HG03139 (cell line): ENCODE measurements around the gene PCNX1.
"Not testable (repeated sequence)": the region's sequence is repeated elsewhere in the genome, so short reads cannot be mapped to it uniquely, and the experiment has no call there.

Experiments
- ATAC-seq: cut with Tn5 transposase; IDR thresholded peaks from one replicate; pipeline ENCODE4 v1.9.1; 2021; ENCODE audit not compliant: unreplicated experiment

Gene PCNX1

GRCh38 chr14:71117839-71118743 lies 210.8 kb downstream of the PCNX1 start:
- no peak for ATAC-seq

- no peak for ATAC-seq
Observed at GRCh38 chr14:71119075-71119474, 211.8 kb downstream of the PCNX1 start.

- ATAC-seq, result no peak
Observed at GRCh38 chr14:71119832-71120231, 212.6 kb downstream of the PCNX1 start.

- no peak for ATAC-seq
Observed at GRCh38 chr14:71121001-71121400, 213.7 kb downstream of the PCNX1 start.

DNA sequence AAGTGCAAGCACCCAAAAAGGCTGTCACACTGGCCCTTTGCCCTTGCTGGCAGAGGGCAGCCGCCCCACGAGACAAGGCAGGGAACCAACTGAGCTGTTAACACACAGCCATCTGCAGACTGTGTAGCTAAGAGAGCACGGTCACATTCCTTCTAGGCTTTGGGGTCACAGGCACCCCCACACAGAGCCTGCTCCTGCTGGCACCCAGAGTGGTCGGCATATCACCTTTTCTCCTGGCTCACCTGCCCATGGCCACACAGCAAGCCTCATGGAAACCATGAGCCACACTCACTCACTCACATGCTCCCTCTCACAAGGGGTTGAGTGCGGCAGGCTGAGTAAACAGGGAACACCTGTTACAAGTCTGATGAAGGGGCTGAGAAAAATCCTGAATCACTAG lies 214.5 kb downstream of the PCNX1 start:
- no peak for ATAC-seq

DNA sequence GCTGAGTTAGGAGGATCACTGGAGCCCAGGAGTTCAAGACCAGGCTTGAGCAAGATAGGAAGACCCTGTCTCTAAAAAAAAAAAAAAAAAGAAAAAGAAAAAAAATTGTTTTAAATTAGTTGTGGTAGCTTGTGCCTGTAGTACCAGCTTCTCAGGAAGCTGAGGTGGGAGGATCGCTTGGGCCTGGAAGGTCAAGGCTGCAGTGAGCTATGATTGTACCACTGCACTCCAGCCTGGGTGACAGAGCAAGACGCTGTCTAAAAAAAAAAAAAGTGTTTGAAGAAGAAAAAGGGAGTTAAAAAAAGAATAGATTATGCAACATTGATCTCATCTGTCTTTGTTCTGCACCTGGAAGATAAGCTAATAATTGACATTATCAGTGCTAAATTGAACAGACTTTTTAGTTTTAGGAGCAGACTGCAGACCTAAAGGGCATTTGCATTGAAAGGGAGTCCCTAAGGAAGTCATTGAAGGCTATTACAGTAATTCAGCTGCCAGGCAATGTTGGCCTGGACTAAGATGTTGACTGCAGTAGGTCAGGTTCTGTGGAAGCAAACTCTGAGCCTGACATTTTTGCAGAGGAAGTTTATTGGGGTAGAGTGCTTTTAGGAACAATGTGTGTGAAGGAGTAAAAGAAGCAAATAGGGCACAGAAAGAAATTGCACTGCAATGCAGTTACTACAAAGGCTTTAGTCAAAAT lies 215.8 kb downstream of the PCNX1 start:
- no peak for ATAC-seq

DNA sequence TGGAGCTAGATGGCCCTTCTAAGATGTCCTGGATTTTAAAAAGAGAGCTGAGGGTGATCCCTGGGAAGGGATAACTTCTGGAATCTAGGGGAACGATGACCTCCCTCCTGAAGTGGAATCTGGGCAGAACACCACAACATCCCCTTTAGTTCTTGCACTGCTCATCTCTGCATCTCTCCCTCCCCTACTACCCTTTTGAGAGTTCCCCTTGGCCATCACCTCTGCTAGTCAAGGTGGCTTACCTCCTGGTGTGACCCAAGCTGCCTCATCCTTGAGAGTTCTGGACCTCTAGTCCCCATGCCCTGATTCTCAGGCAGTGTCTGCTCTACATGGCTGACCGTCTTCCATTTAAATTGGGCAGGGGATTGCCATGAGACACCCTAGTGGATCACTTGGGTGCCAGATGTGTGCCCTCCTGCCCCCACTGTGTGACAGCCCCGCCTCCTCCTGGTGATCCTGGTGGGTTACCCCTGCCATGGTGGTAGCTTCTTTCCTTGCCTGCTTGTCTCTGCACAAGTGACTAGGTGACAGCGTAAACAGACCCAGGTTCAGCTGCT lies 216.4 kb downstream of the PCNX1 start:
- ATAC-seq, result no peak

GRCh38 chr14:71129716-71130490 lies 222.6 kb downstream of the PCNX1 start:
- not testable (repeated sequence) for ATAC-seq

GRCh38 chr14:71130491-71131179 lies 223.4 kb downstream of the PCNX1 start:
- no peak for ATAC-seq

- no peak for ATAC-seq
Observed at GRCh38 chr14:71133296-71133695, 226.0 kb downstream of the PCNX1 start.

DNA sequence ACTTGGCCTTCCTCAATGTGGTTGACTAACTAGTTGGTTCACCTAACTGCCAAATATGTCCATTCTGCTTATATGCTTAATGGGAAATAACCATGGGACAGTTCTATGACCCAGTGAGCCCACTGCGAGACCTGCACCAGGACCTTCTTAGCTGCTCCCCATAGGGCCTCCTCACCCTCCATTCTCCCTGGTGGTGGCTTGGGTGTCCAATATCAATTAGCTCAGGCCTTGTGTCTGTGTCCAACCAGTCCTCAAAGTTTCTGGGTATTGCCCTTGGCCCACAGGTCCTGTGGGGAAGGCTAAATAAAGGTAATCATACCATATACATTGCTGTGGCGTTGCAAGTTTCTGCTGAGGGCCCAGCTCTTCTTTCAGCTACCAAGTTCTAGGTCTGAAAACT lies 228.2 kb downstream of the PCNX1 start:
- no peak for ATAC-seq

- no peak for ATAC-seq
Observed at GRCh38 chr14:71135911-71136310, 228.7 kb downstream of the PCNX1 start.

DNA sequence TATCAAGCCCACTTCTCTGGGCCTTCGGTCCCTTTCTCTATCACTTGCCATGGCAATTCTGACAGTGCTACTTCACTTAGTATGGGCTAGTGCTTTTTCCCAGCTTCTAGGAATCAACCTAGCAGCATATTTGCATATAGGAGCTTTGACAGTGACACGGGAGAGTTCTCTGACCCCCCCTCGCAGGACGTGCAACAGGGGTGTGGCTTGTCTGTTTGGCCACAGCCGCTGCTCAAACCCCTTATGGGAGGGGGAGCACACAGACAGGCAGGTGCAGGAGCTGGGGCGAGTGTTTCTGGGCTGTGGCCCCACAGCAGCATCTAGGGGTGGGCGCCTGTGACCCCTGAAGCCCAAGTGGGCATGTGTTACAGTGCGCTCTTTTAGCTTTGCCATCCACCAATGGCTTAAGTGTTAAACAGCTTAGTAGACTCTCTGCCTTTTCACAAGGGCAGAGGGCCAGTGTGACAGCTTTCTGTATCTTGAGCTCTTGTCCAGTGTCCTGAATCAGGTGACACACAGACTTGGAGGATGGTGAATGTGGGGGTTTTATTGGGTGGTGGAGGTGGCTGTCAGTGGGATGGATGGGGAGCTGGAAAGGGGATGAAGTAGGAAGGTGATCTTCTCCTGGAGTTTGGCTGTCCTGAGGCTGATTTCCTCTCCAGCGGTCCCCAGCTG lies 229.3 kb downstream of the PCNX1 start:
- ATAC-seq, result no peak

DNA sequence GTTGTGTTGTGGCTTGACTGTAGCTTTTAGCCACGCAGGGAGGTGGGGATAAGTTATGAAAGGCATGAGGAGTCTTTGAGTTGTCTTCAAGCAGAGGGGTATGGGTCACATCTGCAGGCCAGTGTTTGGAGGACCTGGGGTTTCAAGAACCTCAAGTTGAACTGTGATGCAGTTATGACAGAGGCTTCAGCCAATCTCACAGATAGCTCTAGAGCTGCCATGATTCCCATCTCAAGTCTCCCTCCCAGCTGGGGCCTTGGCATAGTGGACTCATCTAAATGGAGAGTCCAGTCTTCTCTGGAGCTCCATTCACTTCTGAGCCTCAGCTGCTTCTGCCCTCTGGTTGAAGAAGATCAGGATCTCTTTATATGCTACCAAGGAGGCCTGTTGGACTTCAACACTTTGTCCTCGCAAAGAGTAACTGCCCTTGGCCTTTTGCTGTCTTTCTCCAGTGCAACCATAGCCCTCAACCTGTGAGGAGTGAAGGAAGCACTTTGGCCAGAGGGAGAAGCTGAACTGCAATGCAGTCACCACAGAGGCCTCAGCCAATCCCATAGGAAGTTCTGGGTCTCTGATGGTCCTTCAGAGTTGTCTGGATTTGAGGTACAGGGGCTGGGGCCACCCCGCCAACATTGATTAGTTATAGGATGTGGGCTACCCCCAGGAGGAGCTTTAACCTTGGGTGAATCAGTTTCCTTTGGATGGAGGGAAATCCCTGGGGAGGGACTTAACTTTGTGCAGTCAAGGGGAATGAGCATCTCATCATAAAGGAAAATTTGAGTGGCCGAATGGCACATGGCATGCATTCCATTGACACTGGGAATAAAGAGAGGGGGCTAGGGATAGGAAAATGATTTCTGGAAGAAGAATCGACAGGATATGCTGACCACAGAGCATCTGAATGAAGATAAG lies 230.5 kb downstream of the PCNX1 start:
- ATAC-seq, result no peak

GRCh38 chr14:71138448-71139293 lies 231.4 kb downstream of the PCNX1 start:
- peak; percentile 54 for ATAC-seq

DNA sequence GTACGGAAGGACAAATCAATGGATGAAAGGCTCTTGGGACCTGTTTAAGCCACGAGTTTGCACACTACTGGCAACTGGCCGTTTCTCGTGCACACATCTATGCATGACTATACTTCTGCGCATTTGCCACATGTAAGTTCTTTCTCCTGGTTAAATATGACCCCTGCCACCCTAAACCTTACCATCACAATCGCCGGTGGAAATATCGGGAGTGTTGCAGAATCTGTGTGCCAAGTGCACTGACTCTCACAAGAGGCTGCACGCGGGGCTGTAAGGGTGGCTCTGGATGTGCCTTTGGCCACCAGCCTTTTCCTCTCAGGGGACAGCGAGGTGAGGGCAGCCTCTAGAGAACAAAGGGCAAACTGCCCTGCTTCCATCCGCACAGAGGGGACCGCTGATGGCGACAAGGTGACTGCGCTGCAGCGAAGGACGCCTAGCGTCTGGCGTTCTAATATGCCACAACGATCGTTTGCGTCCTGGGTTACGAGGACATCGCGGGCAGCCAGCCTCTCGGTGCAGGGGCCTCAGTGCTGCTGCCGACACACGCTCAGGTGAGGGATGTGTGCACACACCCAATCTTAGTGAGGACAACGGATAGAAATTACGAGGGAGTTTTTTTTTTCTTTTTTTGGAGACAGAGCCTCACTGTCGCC lies 232.2 kb downstream of the PCNX1 start:
- no peak for ATAC-seq

DNA sequence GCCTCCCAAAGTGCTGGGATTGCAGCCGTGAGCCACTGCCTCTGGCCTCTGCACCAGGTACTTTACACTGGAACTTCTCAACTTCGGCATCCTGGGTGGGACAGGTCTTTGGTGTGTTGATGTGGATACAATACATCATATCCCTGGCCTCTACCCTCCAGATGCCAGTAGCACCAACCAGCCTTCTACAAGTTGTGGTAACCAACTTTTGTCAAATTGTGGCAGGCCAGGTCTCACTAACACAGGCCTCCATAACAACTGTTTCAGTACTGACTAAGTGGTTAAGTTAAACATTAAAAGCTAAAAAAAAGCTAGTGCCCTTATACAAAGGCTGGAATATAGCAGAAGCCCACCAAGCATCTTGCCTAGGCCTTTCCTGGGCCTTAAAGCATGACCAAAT lies 232.9 kb downstream of the PCNX1 start:
- no peak for ATAC-seq
